HepG2 (cell line): ENCODE measurements around the gene DENND4A. TPM values are rescaled to one million over a fixed set of nuclear protein-coding genes. Genes with fewer than 3 reads are reported as not detected.

Experiments used
- AGO1 ChIP-seq: fragments of 200-400 bp; formaldehyde crosslinking; IDR thresholded peaks from 2 replicates; pipeline ENCODE4 v1.6.1; 2017; ENCODE audit warnings: mild to moderate bottlenecking, low read depth, low read length, moderate library complexity; ENCODE audit not compliant: poor library complexity, severe bottlenecking
- DRAP1 ChIP-seq: IDR thresholded peaks from 2 replicates; pipeline ENCODE4 v1.6.1; 2016; ENCODE audit warnings: missing genetic modification reagents, missing compliant biosample characterization
- HMG20A ChIP-seq: IDR thresholded peaks from 2 replicates; pipeline ENCODE4 v1.6.1; 2016; ENCODE audit warnings: borderline replicate concordance
- ISL2 ChIP-seq: sonication (generic); formaldehyde crosslinking; IDR thresholded peaks from 2 replicates; pipeline ENCODE4 v1.5.0; 2020; ENCODE audit warnings: missing genetic modification reagents
- KMT2B ChIP-seq: IDR thresholded peaks from 2 replicates; pipeline ENCODE4 v1.6.1; 2016; ENCODE audit warnings: missing genetic modification reagents, missing compliant biosample characterization
- MBD4 ChIP-seq: IDR thresholded peaks from 2 replicates; pipeline ENCODE4 v1.6.1; 2012; ENCODE audit warnings: low read length, inconsistent platforms, borderline replicate concordance
- MIER2 ChIP-seq: IDR thresholded peaks from 2 replicates; pipeline ENCODE4 v1.6.1; 2016; ENCODE audit warnings: missing biosample characterization, missing genetic modification reagents
- NAIF1 ChIP-seq: sonication (generic); formaldehyde crosslinking; IDR thresholded peaks from 2 replicates; pipeline ENCODE4 v1.5.0; 2020; ENCODE audit warnings: mild to moderate bottlenecking, missing genetic modification reagents, borderline replicate concordance
- NBN ChIP-seq: fragments of 450-650 bp; conservative IDR thresholded peaks from 2 replicates; pipeline ENCODE4 v1.6.1; 2017
- NCOA2 ChIP-seq: sonication (generic); formaldehyde crosslinking; IDR thresholded peaks from 2 replicates; pipeline ENCODE4 v1.8.0; 2022; ENCODE audit warnings: inconsistent platforms
- RBAK ChIP-seq: sonication (generic); formaldehyde crosslinking; IDR thresholded peaks from 2 replicates; pipeline ENCODE4 v1.5.1; 2020; ENCODE audit warnings: mild to moderate bottlenecking, missing genetic modification reagents
- RORA ChIP-seq: sonication (generic); formaldehyde crosslinking; IDR thresholded peaks from 2 replicates; pipeline ENCODE4 v1.5.0; 2020; ENCODE audit warnings: mild to moderate bottlenecking, missing genetic modification reagents, moderate library complexity
- SCMH1 ChIP-seq: sonication (generic); formaldehyde crosslinking; IDR thresholded peaks from 2 replicates; pipeline ENCODE4 v1.9.0; 2021; ENCODE audit warnings: missing genetic modification reagents, mild to moderate bottlenecking, borderline replicate concordance
- SP1 ChIP-seq, 2 experiments: fragments of 450-650 bp in 1 of 2; sonication (generic) in 1 of 2; formaldehyde crosslinking in 1 of 2; IDR thresholded peaks; 2 replicates each; pipeline versions ENCODE4 v1.4.0 to v1.6.1; 2016 to 2020; ENCODE audit warnings: missing genetic modification reagents in 1 of 2
- ZBTB21 ChIP-seq: sonication (generic); formaldehyde crosslinking; IDR thresholded peaks from 2 replicates; pipeline ENCODE4 v1.4.0; 2020; ENCODE audit warnings: missing genetic modification reagents
- ZFY ChIP-seq: sonication (generic); formaldehyde crosslinking; IDR thresholded peaks from 2 replicates; pipeline ENCODE4 v1.4.0; 2020; ENCODE audit warnings: missing genetic modification reagents
- ZKSCAN5 ChIP-seq: sonication (generic); formaldehyde crosslinking; IDR thresholded peaks from 2 replicates; pipeline ENCODE4 v1.5.1; 2020; ENCODE audit warnings: mild to moderate bottlenecking, missing genetic modification reagents
- ZNF205 ChIP-seq: IDR thresholded peaks from 2 replicates; pipeline ENCODE4 v1.6.1; 2018; ENCODE audit warnings: missing biosample characterization, missing genetic modification reagents
- ZNF263 ChIP-seq: sonication (generic); formaldehyde crosslinking; IDR thresholded peaks from 2 replicates; pipeline ENCODE4 v1.4.0; 2020; ENCODE audit warnings: missing genetic modification reagents
- ZNF468 ChIP-seq: sonication (generic); formaldehyde crosslinking; IDR thresholded peaks from 2 replicates; pipeline ENCODE4 v1.8.0; 2022; ENCODE audit warnings: mild to moderate bottlenecking, moderate library complexity, missing genetic modification reagents
- ZNF550 ChIP-seq: sonication (generic); formaldehyde crosslinking; IDR thresholded peaks from 2 replicates; pipeline ENCODE4 v1.4.0; 2020; ENCODE audit warnings: mild to moderate bottlenecking, missing genetic modification reagents, borderline replicate concordance
- ZNF883 ChIP-seq: sonication (generic); formaldehyde crosslinking; IDR thresholded peaks from 2 replicates; pipeline ENCODE4 v1.5.1; 2020; ENCODE audit warnings: mild to moderate bottlenecking, missing genetic modification reagents; ENCODE audit errors: not compliant biosample characterization
- polyA plus RNA-seq, 8 experiments: library from polyadenylated mRNA; depleted of rRNA in 3 of 8; stranded (reverse) in 7 of 8; unstranded in 1 of 8; fragments of >200 nt; fragmentation: Illumina TruSeq in 4 of 8; extraction: Trizol in 4 of 8; gene quantifications; 2 replicates each; pipeline versions ENCODE4 v1.2.1 to v1.2.3, GENCODE V29; 2011 to 2016; ENCODE audit warnings: low read depth in 4 of 8, missing spikeins in 1 of 8, mixed read lengths in 1 of 8; ENCODE audit not compliant: insufficient read depth in 1 of 8
- total RNA-seq, 5 experiments: library from RNA; depleted of rRNA; stranded (reverse); fragments of >200 nt; fragmentation: Illumina TruSeq; extraction: Trizol; gene quantifications; 2 replicates each; pipeline ENCODE4 v1.2.3, GENCODE V29; 2016; ENCODE audit warnings: low read depth in 1 of 5
- TF ChIP-seq, protein P1 (sequence below): sonication (generic); formaldehyde crosslinking; IDR thresholded peaks from 2 replicates; pipeline ENCODE4 v1.4.0; 2020; ENCODE audit warnings: mild to moderate bottlenecking, missing genetic modification reagents

Gene DENND4A
- total and polyA plus RNA-seq, 2 of the 13 experiments (the other 11 are each of a cell fraction or from before 2014, with no cell fraction given), result 13.2 to 18.6 TPM

DNA sequence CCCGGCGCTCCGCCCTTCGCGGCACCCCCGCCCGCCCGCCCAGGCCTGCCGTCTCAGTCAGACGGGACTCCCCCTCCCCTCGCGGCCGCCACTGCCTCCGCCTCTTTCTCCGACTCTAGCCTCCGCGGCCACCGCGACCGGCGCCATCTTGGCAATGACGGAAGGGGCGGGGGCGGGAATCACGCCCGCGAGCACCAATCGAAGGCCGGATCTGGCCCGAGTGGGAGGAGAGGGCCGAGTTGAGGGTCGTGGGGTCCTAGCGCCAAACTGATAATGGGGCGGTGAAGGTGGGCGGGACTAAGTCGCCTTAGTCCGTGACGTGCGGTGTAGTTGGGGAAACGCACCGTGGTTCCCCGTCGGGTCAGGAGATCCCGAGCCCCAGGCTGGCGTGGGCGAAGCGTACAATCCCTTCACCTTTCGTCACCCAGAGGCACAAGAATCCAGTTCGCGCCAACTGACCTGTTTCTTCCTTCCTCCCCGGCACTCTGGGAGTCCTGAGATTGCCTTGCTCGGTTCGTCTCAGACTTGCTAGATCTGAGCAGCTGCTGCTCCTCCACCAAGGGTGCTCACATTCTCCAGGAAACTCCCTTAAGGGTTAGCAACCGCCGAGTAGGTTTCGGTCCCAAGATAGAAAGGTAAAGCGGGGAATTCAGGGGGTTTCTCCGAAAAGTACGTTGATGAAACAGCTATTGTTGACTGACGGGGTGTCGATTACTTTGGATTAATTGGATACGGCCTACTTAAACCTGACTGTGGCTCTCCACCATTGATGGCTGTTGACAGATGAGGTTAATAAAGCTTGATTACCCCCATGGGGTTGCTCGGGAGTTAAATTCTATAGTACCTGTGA, at the start of gene DENND4A (continued):
- TF ChIP-seq HMG20A (CRISPR knock-in tag) (peak; percentile 37; the same call in 1 of the 2 replicates), ZKSCAN5 (CRISPR knock-in tag) (0 out of 2 replicates have a peak, but pooled peaks have one; percentile 23), ZNF550 (0 out of 2 replicates have a peak, but pooled peaks have one; percentile 58), RORA (CRISPR knock-in tag) (no peak), NCOA2 (peak; percentile 67), DRAP1 (CRISPR knock-in tag) (peak; percentile 91), ZNF468 (no peak), NBN (no peak), ZNF263 (CRISPR knock-in tag) (peak; percentile 88), SCMH1 (CRISPR knock-in tag) (no peak), ZFY (CRISPR knock-in tag) (0 out of 2 replicates have a peak, but pooled peaks have one; percentile 29), ZNF883 (no peak), MIER2 (0 out of 2 replicates have a peak, but pooled peaks have one; percentile 48), NAIF1 (0 out of 2 replicates have a peak, but pooled peaks have one; percentile 49), KMT2B (CRISPR knock-in tag) (peak; percentile 92), ZNF205 (peak; percentile 24; the same call in 1 of the 2 replicates), ZBTB21 (CRISPR knock-in tag) (no peak), MBD4 (no peak), SP1 (IDR thresholded peaks at IDR 0.05) (0 out of 2 replicates have a peak, but pooled peaks have one; percentile 7), SP1 (CRISPR knock-in tag; IDR thresholded peaks at IDR 0.05) (peak; percentile 98), ISL2 (peak; percentile 59; the same call in 1 of the 2 replicates), RBAK (no peak), AGO1 (no peak)
- TF ChIP-seq, protein P1, sequence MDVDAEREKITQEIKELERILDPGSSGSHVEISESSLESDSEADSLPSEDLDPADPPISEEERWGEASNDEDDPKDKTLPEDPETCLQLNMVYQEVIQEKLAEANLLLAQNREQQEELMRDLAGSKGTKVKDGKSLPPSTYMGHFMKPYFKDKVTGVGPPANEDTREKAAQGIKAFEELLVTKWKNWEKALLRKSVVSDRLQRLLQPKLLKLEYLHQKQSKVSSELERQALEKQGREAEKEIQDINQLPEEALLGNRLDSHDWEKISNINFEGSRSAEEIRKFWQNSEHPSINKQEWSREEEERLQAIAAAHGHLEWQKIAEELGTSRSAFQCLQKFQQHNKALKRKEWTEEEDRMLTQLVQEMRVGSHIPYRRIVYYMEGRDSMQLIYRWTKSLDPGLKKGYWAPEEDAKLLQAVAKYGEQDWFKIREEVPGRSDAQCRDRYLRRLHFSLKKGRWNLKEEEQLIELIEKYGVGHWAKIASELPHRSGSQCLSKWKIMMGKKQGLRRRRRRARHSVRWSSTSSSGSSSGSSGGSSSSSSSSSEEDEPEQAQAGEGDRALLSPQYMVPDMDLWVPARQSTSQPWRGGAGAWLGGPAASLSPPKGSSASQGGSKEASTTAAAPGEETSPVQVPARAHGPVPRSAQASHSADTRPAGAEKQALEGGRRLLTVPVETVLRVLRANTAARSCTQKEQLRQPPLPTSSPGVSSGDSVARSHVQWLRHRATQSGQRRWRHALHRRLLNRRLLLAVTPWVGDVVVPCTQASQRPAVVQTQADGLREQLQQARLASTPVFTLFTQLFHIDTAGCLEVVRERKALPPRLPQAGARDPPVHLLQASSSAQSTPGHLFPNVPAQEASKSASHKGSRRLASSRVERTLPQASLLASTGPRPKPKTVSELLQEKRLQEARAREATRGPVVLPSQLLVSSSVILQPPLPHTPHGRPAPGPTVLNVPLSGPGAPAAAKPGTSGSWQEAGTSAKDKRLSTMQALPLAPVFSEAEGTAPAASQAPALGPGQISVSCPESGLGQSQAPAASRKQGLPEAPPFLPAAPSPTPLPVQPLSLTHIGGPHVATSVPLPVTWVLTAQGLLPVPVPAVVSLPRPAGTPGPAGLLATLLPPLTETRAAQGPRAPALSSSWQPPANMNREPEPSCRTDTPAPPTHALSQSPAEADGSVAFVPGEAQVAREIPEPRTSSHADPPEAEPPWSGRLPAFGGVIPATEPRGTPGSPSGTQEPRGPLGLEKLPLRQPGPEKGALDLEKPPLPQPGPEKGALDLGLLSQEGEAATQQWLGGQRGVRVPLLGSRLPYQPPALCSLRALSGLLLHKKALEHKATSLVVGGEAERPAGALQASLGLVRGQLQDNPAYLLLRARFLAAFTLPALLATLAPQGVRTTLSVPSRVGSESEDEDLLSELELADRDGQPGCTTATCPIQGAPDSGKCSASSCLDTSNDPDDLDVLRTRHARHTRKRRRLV (CRISPR knock-in tag), result peak; percentile 60; the same call in 1 of the 2 replicates
